Activated CD4-positive, alpha-beta T cell treated with anti-CD3 and anti-CD28 coated beads for 36 hours (primary cell): ENCODE data around the gene RNF166. TPM values are rescaled to one million over a fixed set of nuclear protein-coding genes. Genes with fewer than 3 reads are reported as not detected.

Source experiments
- ATAC-seq: fragments of 200-7000 bp; cut with Tn5 transposase; one replicate; pipeline ENCODE4 v1.10.0; 2021; ENCODE audit warnings: mild to moderate bottlenecking, moderate library complexity
- CTCF ChIA-PET: fragments of 350-600 bp; sonication (Branson Sonifier 250); formaldehyde crosslinking; loops from one replicate; lab custom pipeline; 2021; ENCODE audit warnings: antibody characterized with exemption; lab: Charles Lee
- POLR2A ChIA-PET: fragments of 350-600 bp; sonication (Branson Sonifier 250); formaldehyde crosslinking; loops from one replicate; lab custom pipeline; 2021; ENCODE audit warnings: antibody characterized with exemption, inconsistent platforms; lab: Charles Lee
- DNase-seq: peaks from one replicate; pipeline ENCODE4 v3.0.0-alpha.2; 2020
- H3K27ac Mint-ChIP-seq: one replicate; pipeline ENCODE4 v1.8.0; 2021; ENCODE audit warnings: mixed read lengths
- H3K27me3 Mint-ChIP-seq: one replicate; pipeline ENCODE4 v1.8.0; 2021; ENCODE audit warnings: mixed read lengths
- H3K36me3 Mint-ChIP-seq: one replicate; pipeline ENCODE4 v1.8.0; 2021; ENCODE audit warnings: low read depth, mixed read lengths
- H3K4me1 Mint-ChIP-seq: one replicate; pipeline ENCODE4 v1.8.0; 2021; ENCODE audit warnings: mixed read lengths
- H3K4me3 Mint-ChIP-seq: one replicate; pipeline ENCODE4 v1.8.0; 2021; ENCODE audit warnings: mild to moderate bottlenecking, moderate library complexity, mixed read lengths
- H3K9me3 Mint-ChIP-seq: one replicate; pipeline ENCODE4 v1.8.0; 2021; ENCODE audit warnings: low read depth, mixed read lengths
- intact Hi-C, 2 experiments: fragments of 100-400 bp; cut with DNase I in 1 of 2; cut with micrococcal nuclease in 1 of 2; formaldehyde crosslinking; loops; one replicate each; pipeline versions ENCODE4 v1.14.2 to v1.15.1; 2022 to 2024; cut with DNase I, micrococcal nuclease
- total RNA-seq, 2 experiments: library from RNA; stranded (reverse); gene quantifications; one replicate each; pipeline ENCODE4 v1.2.3, GENCODE V29; 2021

RNF166 gene
- total RNA-seq, 2 experiments from 2014 or later, result 44.0 to 49.7 TPM

DNA sequence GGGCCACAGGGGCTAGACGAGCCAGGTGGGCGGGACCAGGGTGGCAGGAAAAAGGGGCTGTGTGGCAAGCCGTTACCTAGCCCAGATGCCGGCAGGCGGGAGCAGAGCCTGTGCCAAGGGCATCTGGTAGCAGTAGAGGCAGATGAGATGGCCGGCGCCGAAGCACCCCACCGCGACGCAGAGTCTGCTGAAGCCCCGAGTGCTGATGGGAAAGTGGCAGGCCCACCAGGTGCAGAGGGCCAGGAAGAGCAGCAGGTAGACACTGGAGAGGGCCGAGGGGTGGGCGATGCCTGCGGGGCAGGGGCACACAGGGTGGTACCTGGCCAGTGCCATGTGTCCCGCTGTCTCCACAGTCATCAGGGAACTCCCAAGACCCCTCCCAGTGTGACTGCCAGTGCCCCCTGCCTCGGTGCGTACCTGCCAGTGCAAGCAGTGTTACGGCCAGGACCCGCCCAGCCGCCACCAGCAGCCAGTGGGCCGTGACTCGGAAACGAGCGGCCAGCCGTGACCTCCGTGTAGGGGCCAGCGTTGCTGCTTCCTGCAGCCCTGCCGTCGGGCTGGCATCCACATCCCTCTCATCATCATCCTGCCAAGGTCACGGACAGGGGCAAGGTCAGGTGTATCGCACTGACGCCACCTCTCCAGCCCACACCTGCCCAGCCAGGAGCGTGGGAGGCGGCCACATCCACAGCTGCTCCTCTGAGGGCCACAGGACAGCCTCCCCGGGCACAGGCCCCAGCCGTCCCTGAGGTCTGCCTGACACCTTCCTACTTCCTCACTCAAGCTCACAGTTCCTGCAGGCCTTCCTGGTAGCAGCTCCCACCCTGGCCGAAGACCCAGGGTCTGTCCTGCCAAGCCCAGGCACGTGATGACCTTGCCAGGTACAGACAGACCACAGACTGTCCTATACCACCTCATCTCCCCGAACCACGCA lies 32.2 kb upstream of the RNF166 start:
- no peak for ATAC-seq
- Mint-ChIP-seq H3K27ac (no peak overlapping the region), H3K4me1 (no peaks in the 10 kb centered on the region), H3K9me3 (no peaks in the 10 kb centered on the region), H3K36me3 (peaks cover 5% of the 10 kb centered on the region), H3K4me3 (no peak overlapping the region), H3K27me3 (no peaks in the 10 kb centered on the region)
- CTCF ChIA-PET, result interaction anchor here (0.7 to 3.8 kb wide), 16 partner anchors 13 to 579 kb away, joined by 3 to 59 read pairs (median 5); partner anchors contain the start of gene PIEZO1
- intact Hi-C loops, result loop anchor here in 1 of 2 experiments (5.0 kb wide), 2 partner anchors 64 to 429 kb away; partner anchors contain the start of gene CDT1
- POLR2A ChIA-PET, result no interaction called here
- DNase-seq, result no peak

GRCh38 chr16:88737298-88738150 lies 31.3 kb upstream of the RNF166 start:
- H3K9me3 Mint-ChIP-seq, result no peaks in the 10 kb centered on the region
- no peak overlapping the region for H3K4me3 Mint-ChIP-seq
- no peak overlapping the region for H3K27ac Mint-ChIP-seq
- peaks cover 5% of the 10 kb centered on the region for H3K36me3 Mint-ChIP-seq
- intact Hi-C loops, result loop anchor here (1.0 to 5.0 kb wide), 9 partner anchors 47 to 479 kb away; partner anchors contain the start of genes PIEZO1 (in 2 of the 2), APRT (in 1 of the 2), CDT1 (in 1 of the 2) and GALNS (in 1 of the 2)
- POLR2A ChIA-PET, result interaction anchor here (0.6 kb wide), 1 partner anchor 73 kb away, joined by 5 read pairs; no protein-coding TSS in a partner anchor
- CTCF ChIA-PET, result interaction anchor here (0.5 to 3.8 kb wide), 28 partner anchors 10 to 434 kb away, joined by 3 to 59 read pairs (median 4); partner anchors contain the start of genes CDH15, PIEZO1 and ZFPM1
- H3K27me3 Mint-ChIP-seq, result no peaks in the 10 kb centered on the region
- ATAC-seq (peak; percentile 91), DNase-seq (peak; percentile 89)
- H3K4me1 Mint-ChIP-seq, result no peaks in the 10 kb centered on the region

GRCh38 chr16:88736496-88736895 lies 30.3 kb upstream of the RNF166 start:
- Mint-ChIP-seq H3K36me3 (peaks cover 6% of the 10 kb centered on the region), H3K4me3 (no peak overlapping the region), H3K27me3 (no peaks in the 10 kb centered on the region), H3K4me1 (no peaks in the 10 kb centered on the region), H3K27ac (no peak overlapping the region), H3K9me3 (no peaks in the 10 kb centered on the region)
- ATAC-seq (no peak), DNase-seq (no peak)
- intact Hi-C loops, result loop anchor here (2.0 to 5.0 kb wide), 6 partner anchors 48 to 480 kb away; partner anchors contain the start of genes APRT (in 1 of the 2), CDT1 (in 1 of the 2), GALNS (in 1 of the 2) and PIEZO1 (in 1 of the 2)
- ChIA-PET CTCF (interaction anchor here (0.6 to 3.8 kb wide), 6 partner anchors 15 to 649 kb away, joined by 3 to 59 read pairs (median 11); partner anchors contain the start of gene PIEZO1), POLR2A (no interaction called here)

DNA sequence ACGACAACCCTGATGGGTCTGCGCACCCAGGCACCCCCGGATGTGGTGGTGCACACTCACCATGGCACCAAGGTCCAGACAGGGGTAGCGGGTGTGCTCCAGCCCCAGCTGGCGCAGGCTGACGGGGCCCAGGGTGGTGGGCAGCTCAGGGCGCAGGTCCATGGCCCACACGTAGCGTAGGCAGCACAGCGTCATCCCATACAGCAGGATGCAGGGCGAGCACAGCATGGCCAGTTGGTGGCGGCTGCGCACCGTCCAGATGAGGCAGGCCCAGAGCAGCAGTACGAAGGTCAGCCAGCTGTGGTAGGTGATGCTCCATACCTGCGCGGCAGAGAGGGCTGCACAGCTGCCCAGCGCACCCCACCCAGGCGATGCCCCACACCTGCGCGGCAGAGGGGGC lies 29.9 kb upstream of the RNF166 start:
- Mint-ChIP-seq H3K9me3 (no peaks in the 10 kb centered on the region), H3K27me3 (no peaks in the 10 kb centered on the region), H3K4me1 (no peaks in the 10 kb centered on the region), H3K27ac (no peak overlapping the region), H3K4me3 (no peak overlapping the region), H3K36me3 (peaks cover 10% of the 10 kb centered on the region)
- CTCF ChIA-PET, result interaction anchor here (3.8 kb wide), 1 partner anchor 47 kb away, joined by 59 read pairs; the partner anchor contains the start of gene PIEZO1
- DNase-seq (no peak), ATAC-seq (no peak)
- POLR2A ChIA-PET, result no interaction called here
- intact Hi-C loops, result loop anchor here (2.0 to 5.0 kb wide), 6 partner anchors 49 to 481 kb away; partner anchors contain the start of genes APRT (in 1 of the 2), CDT1 (in 1 of the 2), GALNS (in 1 of the 2) and PIEZO1 (in 1 of the 2)

GRCh38 chr16:88735616-88736015 lies 29.4 kb upstream of the RNF166 start:
- DNase-seq (no peak), ATAC-seq (no peak)
- H3K27me3 Mint-ChIP-seq, result no peaks in the 10 kb centered on the region
- no peaks in the 10 kb centered on the region for H3K9me3 Mint-ChIP-seq
- ChIA-PET POLR2A (no interaction called here), CTCF (interaction anchor here (0.9 to 3.8 kb wide), 2 partner anchors 47 to 52 kb away, joined by 4 to 59 read pairs; partner anchors contain the start of gene PIEZO1)
- no peaks in the 10 kb centered on the region for H3K4me1 Mint-ChIP-seq
- peaks cover 13% of the 10 kb centered on the region for H3K36me3 Mint-ChIP-seq
- intact Hi-C loops, result loop anchor here (2.0 to 5.0 kb wide), 6 partner anchors 49 to 481 kb away; partner anchors contain the start of genes APRT (in 1 of the 2), CDT1 (in 1 of the 2), GALNS (in 1 of the 2) and PIEZO1 (in 1 of the 2)
- H3K4me3 Mint-ChIP-seq, result no peak overlapping the region
- no peak overlapping the region for H3K27ac Mint-ChIP-seq

- no peaks in the 10 kb centered on the region for H3K4me1 Mint-ChIP-seq
- H3K36me3 Mint-ChIP-seq, result peaks cover 13% of the 10 kb centered on the region
- intact Hi-C loops, result loop anchor here in 1 of 2 experiments (5.0 kb wide), 2 partner anchors 67 to 432 kb away; partner anchors contain the start of gene CDT1
- no peak overlapping the region for H3K27ac Mint-ChIP-seq
- ChIA-PET POLR2A (no interaction called here), CTCF (interaction anchor here (0.9 to 3.8 kb wide), 2 partner anchors 48 to 53 kb away, joined by 4 to 59 read pairs; partner anchors contain the start of gene PIEZO1)
- DNase-seq (no peak), ATAC-seq (no peak)
- H3K9me3 Mint-ChIP-seq, result no peaks in the 10 kb centered on the region
- H3K27me3 Mint-ChIP-seq, result no peaks in the 10 kb centered on the region
- H3K4me3 Mint-ChIP-seq, result no peak overlapping the region
These were observed 28.9 kb upstream of the RNF166 start for GRCh38 chr16:88735121-88735520.

- POLR2A ChIA-PET, result no interaction called here
- no peaks in the 10 kb centered on the region for H3K4me1 Mint-ChIP-seq
- intact Hi-C loops, result no loop called here
- no peak for ATAC-seq
- CTCF ChIA-PET, result interaction anchor here (3.8 kb wide), 1 partner anchor 48 kb away, joined by 59 read pairs; the partner anchor contains the start of gene PIEZO1
- DNase-seq, result no peak
- peaks cover 15% of the 10 kb centered on the region for H3K36me3 Mint-ChIP-seq
- H3K4me3 Mint-ChIP-seq, result no peak overlapping the region
- no peak overlapping the region for H3K27ac Mint-ChIP-seq
- H3K27me3 Mint-ChIP-seq, result no peaks in the 10 kb centered on the region
- no peaks in the 10 kb centered on the region for H3K9me3 Mint-ChIP-seq
These were observed 28.1 kb upstream of the RNF166 start for GRCh38 chr16:88734361-88734728.

GRCh38 chr16:88733630-88734360 lies 27.6 kb upstream of the RNF166 start:
- CTCF ChIA-PET, result interaction anchor here (0.6 to 1.0 kb wide), 2 partner anchors 47 to 69 kb away, joined by 3 to 5 read pairs; no protein-coding TSS in a partner anchor
- POLR2A ChIA-PET, result interaction anchor here (0.6 kb wide), 1 partner anchor 85 kb away, joined by 3 read pairs; no protein-coding TSS in a partner anchor
- intact Hi-C loops, result no loop called here
- Mint-ChIP-seq H3K27me3 (no peaks in the 10 kb centered on the region), H3K9me3 (no peaks in the 10 kb centered on the region), H3K36me3 (peaks cover 15% of the 10 kb centered on the region), H3K27ac (no peak overlapping the region), H3K4me3 (no peak overlapping the region), H3K4me1 (no peaks in the 10 kb centered on the region)
- DNase-seq (no peak), ATAC-seq (no peak)

DNA sequence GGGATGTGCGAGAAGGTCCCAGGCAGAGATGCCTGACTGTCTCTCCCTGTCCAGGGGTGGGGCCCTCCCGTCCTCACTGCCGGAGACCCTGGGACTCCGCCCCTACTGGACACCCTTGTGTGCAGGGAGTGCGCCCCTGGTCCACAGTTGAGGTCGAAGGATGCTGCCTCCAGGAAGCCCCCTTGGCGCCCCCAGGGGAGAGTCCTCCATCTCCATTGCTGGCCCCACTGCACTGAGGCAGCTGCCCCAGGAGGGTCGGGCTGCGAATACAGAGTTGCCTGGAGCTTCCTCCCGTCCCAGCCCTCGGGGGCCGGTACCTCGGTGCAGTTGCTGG lies 26.7 kb upstream of the RNF166 start:
- no peak for DNase-seq
- ATAC-seq, result no peak
- ChIA-PET POLR2A (no interaction called here), CTCF (interaction anchor here (0.6 to 1.0 kb wide), 2 partner anchors 48 to 70 kb away, joined by 3 to 5 read pairs; no protein-coding TSS in a partner anchor)
- intact Hi-C loops, result no loop called here
- H3K36me3 Mint-ChIP-seq, result peaks cover 15% of the 10 kb centered on the region
- H3K9me3 Mint-ChIP-seq, result no peaks in the 10 kb centered on the region
- no peak overlapping the region for H3K4me3 Mint-ChIP-seq
- no peak overlapping the region for H3K27ac Mint-ChIP-seq
- no peaks in the 10 kb centered on the region for H3K27me3 Mint-ChIP-seq
- H3K4me1 Mint-ChIP-seq, result no peaks in the 10 kb centered on the region
